GM18909 (cell line): ENCODE results near the gene ZNF19.
"Not testable (repeated sequence)": the region's sequence is repeated elsewhere in the genome, so short reads cannot be mapped to it uniquely, and the experiment has no call there.

Source experiments
- ATAC-seq: cut with Tn5 transposase; IDR thresholded peaks from one replicate; pipeline ENCODE4 v1.9.1; 2021; ENCODE audit warnings: mild to moderate bottlenecking; ENCODE audit not compliant: unreplicated experiment, poor library complexity

Gene ZNF19

GRCh38 chr16:71489122-71489521 is at the start of gene ZNF19:
ZNF19 (minus strand) TSS chr16:71489324; CDS start chr16:71482114, 7,210 bp downstream.
- ATAC-seq = no peak

GRCh38 chr16:71537643-71538042 is 48.5 kb upstream of the ZNF19 start:
- ATAC-seq = no peak

- ATAC-seq = no peak
Observed at GRCh38 chr16:71536752-71537499, 47.8 kb upstream of the ZNF19 start.

- ATAC-seq = no peak
Observed at GRCh38 chr16:71532366-71532765, 43.2 kb upstream of the ZNF19 start.

GRCh38 chr16:71528863-71529262 is 39.7 kb upstream of the ZNF19 start:
- no peak for ATAC-seq

- no peak for ATAC-seq
Observed at GRCh38 chr16:71528257-71528656, 39.1 kb upstream of the ZNF19 start.

GRCh38 chr16:71526111-71526631 is 37.0 kb upstream of the ZNF19 start, which contains the start of gene CHST4:
CHST4 (plus strand) TSS chr16:71526426; CDS start chr16:71536678, 10,252 bp downstream.
- no peak for ATAC-seq

- ATAC-seq = no peak
Observed at GRCh38 chr16:71524566-71525553, 35.7 kb upstream of the ZNF19 start.

- no peak for ATAC-seq
Observed at GRCh38 chr16:71520550-71520949, 31.4 kb upstream of the ZNF19 start.

GRCh38 chr16:71515026-71515425 is 25.9 kb upstream of the ZNF19 start:
- ATAC-seq = no peak

- no peak for ATAC-seq
Observed at GRCh38 chr16:71514476-71514875, 25.4 kb upstream of the ZNF19 start.

GRCh38 chr16:71513302-71513701 is 24.2 kb upstream of the ZNF19 start:
- no peak for ATAC-seq

- no peak for ATAC-seq
Observed at GRCh38 chr16:71507061-71507460, 17.9 kb upstream of the ZNF19 start.

- no peak for ATAC-seq
Observed at GRCh38 chr16:71504901-71505300, 15.8 kb upstream of the ZNF19 start.

GRCh38 chr16:71504051-71504450 is 14.9 kb upstream of the ZNF19 start:
- not testable (repeated sequence) for ATAC-seq

- ATAC-seq = no peak
Observed at GRCh38 chr16:71501547-71501946, 12.4 kb upstream of the ZNF19 start.

GRCh38 chr16:71500964-71501363 is 11.8 kb upstream of the ZNF19 start:
- no peak for ATAC-seq

- ATAC-seq = peak; percentile 63
Observed at GRCh38 chr16:71499775-71500364, 10.7 kb upstream of the ZNF19 start.

- ATAC-seq = no peak
Observed at GRCh38 chr16:71498031-71498430, 8.9 kb upstream of the ZNF19 start.

GRCh38 chr16:71493213-71493612 is 4.1 kb upstream of the ZNF19 start:
- ATAC-seq = no peak
